ENCODE results near the gene NAALADL2.

The NAALADL2 gene

DNA sequence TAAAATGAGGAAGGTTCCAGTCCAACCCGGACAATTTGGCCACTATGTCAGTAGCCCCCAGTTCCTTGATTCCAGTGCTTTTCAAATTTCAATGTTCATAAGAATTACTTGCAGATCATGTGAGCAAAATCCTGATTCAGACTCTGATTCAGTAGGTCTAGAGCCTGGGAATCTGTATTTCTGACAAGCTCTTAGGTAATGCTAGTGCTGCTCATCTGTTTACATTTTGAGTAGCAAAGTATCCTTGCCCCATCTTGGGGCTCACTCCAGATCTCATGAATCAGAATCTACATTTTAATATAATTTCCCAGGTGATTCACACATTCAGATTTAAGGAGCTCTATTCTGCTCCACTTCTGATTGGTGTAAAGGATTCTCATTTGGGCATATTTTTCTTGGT, 142.0 kb downstream of the NAALADL2 start:
- no peak for DNase-seq

- DNase-seq = no peak
Measured at GRCh38 chr3:175002732-175003143, 143.6 kb downstream of the NAALADL2 start.

DNA sequence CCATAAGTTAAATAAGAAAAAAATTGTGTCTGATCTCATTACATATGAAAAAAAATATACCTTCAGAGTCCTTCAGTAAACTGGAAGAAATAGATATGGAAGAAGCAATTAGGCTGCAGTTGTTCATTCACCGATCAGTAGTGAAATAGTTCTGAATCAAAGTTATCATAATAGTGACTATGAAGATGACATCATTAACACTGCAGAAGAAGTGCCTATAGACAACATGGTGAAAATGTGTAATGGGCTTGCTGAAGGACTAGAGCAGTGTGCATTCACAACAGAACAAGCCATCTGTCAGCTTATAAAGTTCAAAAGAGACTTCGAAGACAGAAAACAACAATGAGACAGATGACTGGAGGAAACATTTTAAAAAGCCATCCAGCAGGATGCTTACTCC, 144.5 kb downstream of the NAALADL2 start:
- no peak for DNase-seq

GRCh38 chr3:175005193-175005592, 146.1 kb downstream of the NAALADL2 start:
- no peak for DNase-seq

GRCh38 chr3:175005881-175006280, 146.7 kb downstream of the NAALADL2 start:
- DNase-seq = no peak

DNA sequence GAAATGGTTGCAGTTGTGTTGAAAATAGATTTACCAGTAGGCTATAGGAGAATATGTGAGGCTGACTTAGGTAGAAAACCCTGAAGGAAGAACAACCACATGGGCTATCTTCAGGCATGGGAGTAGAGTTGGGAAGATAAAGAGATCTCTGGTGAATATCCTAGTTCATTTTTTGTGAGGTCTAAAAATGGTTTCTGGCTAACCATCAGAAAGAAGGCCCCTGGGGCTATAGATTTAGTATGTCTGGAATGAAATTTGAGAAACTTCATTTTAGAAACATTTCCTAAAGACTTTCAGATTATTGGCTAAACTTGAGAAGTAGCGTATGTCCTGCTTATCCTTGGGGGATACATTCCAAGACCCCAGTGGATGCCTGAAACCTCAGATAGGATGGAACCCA, 148.2 kb downstream of the NAALADL2 start:
- no peak for DNase-seq

- DNase-seq = no peak
Measured at GRCh38 chr3:175009295-175009694, 150.2 kb downstream of the NAALADL2 start.

DNA sequence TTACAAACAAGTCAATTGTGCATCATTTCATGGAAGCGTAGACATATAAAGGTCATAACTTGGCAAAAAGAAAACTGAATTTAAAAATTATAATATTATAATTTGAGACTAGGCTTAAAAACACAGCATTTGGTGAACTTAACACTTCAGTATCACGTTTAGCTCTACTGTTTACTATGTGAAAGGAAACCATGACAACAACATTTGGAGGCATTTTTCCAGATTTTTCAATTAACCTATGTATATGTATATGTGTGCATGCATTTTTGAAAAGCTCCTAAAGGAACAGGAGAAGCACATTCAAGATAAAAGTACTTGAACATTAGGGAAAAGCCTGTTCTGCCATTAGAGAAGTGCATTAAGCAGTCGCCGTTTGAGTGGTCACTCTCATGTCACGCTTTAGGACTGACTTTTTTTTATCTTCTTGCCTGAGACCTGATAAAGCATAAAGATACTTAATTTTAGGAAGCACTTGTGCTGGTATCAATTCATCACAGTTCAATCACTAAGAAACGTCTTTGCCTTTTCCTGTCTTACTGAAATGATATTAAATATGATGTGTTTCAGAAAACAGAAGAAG, 156.0 kb downstream of the NAALADL2 start:
- no peak for DNase-seq

- peak; percentile 68 for DNase-seq
Measured at GRCh38 chr3:175018946-175019727, 160.0 kb downstream of the NAALADL2 start.

- no peak for DNase-seq
Measured at GRCh38 chr3:175020101-175020500, 161.0 kb downstream of the NAALADL2 start.

GRCh38 chr3:175029828-175030227, 170.7 kb downstream of the NAALADL2 start:
- peak; percentile 10 for DNase-seq

DNA sequence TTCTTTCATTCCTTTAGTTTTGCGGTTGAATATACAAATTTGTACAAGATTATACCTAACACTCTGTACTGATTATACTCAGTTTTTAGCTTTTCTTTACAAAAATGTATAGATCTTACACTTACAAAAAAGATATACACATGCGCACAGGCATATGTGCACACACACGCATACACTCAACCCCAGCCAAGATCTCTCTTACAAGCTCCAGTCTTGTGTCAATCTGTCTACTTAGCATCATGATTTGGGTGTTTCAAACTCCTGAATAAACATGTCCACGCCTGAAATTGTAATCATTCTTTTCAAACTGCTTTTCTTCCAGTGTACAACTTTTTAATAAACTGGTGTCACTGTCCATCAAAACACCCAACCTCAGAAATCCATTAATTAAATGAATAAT, 180.7 kb downstream of the NAALADL2 start:
- DNase-seq = no peak

- DNase-seq = no peak
Measured at GRCh38 chr3:175041369-175041768, 182.2 kb downstream of the NAALADL2 start.

- no peak for DNase-seq
Measured at GRCh38 chr3:175046601-175047000, 187.5 kb downstream of the NAALADL2 start.

DNA sequence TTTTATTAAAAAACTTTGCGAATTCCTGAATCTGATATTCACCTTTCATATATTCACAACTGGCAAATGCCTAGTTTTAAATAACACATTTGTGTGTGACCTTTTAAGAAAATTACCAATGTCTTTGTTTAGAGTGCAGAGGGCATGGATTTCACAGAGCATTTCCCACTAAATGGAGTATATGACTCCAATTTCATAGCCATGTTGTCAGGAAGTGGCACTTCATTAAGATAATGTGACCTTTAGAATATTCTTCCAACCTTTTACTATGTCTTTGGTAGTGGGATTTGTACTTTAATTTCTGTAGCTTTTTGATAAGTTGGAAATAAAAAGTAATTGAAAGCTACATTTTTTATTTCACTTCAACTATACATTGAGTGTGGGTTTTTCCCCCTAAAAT, 188.7 kb downstream of the NAALADL2 start:
- DNase-seq = no peak

DNA sequence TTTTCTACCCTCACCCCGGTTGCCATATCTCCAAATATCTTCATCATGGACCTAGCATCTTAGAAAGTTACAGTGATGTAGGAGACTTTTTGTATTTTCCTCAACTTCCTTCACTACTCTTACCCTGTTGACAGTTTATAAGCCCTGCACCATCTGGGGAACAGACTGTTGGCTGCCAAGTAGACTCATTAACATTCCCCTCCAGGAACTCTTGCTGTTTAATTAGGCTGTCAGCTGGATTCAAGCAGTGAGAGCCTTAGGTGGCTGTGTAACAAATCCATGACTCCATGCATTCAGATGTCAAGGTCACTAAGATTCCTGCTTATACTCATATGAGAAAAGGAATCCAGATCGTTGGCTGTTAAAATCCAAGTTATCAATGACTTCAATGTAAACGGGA, 198.3 kb downstream of the NAALADL2 start:
- peak; percentile 83 for DNase-seq

DNA sequence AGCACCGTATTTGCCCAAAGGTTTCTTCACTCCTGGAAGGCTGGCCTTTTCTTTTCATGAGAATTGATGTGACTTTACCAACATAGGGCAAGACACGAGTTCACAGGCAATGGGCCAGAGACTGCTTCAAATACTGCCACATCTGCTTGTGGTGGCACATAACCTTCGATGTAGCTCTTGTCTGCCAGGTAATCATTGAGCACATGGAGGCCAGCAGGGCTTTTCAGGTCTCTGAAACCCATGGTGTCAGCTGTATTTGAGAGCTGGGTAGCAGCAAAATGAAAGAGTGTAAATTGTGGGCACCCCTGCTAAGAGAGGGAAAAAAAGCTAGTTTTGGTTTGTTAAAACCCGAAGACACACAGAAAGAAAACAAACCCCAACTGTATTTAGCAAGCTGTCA, 200.7 kb downstream of the NAALADL2 start:
- no peak for DNase-seq

DNA sequence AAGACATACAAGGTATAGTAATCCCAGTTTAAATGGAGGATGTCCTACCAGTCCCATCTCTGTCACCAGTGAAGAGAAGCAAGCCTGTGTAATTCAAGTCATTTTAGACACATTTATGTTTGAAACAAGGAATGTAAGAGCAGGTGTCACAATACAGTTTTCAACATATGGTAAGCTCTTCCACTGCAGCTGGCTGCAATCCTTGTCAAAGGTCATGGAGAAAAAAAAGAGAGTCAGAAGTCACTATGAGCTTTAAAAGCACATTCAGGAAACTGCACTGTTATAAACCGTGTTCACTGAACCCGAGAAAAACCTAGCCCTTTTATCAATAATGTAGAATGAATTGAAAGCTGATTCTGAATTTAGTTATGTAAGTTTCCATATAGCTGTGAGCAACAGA, 206.4 kb downstream of the NAALADL2 start:
- DNase-seq = no peak

DNA sequence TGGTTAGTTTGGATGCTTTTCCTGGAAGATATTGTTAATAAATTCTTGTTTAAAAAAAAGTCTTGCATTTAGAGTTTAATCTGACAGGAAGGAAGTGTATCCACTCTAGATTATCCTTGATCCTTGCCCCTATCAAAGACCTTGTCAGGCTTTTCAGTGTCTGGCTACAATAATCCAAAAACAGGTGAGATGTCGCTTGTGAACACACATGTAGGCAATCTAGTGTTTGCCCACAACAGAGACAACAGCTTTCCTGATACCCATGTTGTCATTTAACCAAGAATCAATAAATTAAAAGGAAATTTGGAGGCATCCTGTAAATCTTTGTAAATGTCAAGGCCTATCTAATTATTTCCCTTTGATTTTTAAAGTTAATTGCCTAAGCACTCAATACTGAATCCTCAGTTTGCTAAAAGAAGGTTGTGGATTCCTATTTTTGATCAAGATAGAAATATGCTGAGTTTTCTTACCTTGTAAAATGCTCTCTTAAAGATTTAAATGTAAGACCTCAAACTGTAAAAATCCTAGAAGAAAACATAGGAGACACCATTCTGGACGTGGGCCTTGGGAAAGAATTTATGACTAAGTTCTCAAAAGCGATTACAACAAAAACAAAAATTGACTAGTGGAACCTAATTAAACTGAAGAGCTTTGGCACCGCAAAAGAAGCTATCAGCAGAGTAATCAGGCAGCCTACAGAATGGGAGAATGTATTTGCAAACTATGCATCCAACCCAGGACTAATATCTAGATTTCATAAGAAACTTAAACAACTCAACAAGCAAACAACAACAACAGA, 207.7 kb downstream of the NAALADL2 start:
- DNase-seq = no peak

DNA sequence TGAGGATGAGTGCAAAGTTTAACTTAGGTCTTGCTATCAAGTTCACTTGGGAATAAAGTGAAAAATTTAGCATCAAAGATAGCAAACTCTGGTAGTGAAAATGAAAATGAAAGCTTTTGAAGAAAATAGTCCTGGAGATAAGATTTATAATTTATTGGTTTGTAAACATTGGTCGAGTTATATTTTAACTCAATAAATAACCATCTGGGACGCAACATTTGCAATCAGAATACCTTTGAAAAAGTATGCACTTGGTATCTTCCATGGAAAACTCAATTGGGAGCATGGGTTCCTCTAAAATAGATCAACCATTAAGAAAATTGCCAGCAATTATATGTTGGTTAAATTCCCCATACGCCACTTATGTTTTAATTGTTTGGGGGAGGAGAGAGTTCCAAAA, 209.5 kb downstream of the NAALADL2 start:
- DNase-seq = no peak

GRCh38 chr3:175070946-175071345, 211.8 kb downstream of the NAALADL2 start:
- DNase-seq = peak; percentile 15

DNA sequence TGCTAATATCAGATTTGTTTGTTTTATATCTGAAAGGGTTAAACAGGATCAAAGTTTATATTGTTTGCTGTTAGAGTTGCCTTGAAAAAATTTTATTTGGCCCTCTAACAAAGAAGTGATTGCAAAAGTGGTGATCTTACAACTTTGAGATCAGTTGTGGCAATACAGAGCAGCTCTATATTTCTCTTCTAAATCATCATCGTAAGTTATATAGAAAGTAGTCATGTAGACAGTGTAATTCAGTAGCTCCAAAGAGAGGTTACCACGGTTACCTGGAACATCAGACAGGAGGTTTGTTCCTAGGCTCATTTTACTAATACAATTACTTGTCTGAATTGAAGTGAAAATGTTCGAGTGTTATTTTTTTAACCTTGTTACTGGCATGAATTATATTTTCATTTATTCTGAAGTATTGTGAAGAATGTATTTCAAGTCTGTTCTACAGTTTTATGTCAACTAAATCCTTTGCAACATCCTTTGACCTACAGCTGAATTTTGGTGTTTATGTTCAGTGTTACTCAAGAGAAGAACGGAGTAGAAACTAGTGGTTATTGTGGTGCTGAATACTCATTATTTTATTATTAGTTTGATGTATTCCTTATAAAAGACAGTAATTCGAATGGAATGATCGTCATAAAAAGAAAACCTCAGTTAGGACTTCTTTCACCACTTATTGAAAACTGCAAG, 214.2 kb downstream of the NAALADL2 start:
- no peak for DNase-seq

GRCh38 chr3:175075269-175075668, 216.1 kb downstream of the NAALADL2 start:
- no peak for DNase-seq
